Stimulated activated CD8-positive, alpha-beta memory T cell treated with anti-CD3 and anti-CD28 coated beads, Interleukin-15, amount 100 ng/mL, for 4 hours (primary cell): Measurements from ENCODE around the gene RANBP10.
"Not testable (repeated sequence)": the region's sequence is repeated elsewhere in the genome, so short reads cannot be mapped to it uniquely, and the experiment has no call there.

Experiments
- DNase-seq, 2 donors: peaks; one replicate each; pipeline ENCODE4 v3.0.0-alpha.2; 2020; ENCODE audit warnings: low read depth in 2 of 2

Gene RANBP10

DNA sequence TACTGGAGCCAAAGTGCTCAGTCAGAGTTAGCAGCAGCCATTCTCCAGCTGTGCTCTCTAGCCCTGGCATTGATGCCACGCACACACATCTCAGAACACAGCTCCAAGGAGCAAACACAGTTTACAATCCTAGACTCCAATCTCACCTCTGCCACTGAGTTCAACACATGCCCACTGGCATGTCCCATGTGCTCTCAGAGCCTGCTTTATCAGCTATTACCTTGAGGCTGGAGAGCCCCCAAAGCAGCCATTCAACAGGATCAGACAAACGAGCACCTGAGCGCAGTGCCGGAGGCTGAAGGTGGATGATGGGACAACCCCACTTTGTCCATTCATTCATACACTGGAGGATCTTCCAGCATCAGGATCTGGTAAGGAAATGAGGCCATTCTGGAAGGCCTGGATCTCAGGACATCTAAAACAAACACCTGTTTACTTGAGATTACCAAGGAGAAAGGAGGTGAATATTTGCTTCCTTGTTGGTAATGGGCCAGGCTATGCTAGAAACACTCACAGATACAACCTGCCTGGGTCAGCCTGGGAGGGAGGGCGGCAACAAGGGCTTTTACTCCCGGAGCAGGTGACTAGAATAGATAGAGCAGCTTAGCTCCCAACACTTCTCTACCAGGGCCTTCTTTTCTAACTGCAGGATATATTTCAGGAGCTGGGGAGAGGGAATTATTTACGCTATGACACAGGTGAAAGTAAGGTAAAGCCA lies 25.4 kb downstream of the RANBP10 start:
- DNase-seq, result no peak

DNA sequence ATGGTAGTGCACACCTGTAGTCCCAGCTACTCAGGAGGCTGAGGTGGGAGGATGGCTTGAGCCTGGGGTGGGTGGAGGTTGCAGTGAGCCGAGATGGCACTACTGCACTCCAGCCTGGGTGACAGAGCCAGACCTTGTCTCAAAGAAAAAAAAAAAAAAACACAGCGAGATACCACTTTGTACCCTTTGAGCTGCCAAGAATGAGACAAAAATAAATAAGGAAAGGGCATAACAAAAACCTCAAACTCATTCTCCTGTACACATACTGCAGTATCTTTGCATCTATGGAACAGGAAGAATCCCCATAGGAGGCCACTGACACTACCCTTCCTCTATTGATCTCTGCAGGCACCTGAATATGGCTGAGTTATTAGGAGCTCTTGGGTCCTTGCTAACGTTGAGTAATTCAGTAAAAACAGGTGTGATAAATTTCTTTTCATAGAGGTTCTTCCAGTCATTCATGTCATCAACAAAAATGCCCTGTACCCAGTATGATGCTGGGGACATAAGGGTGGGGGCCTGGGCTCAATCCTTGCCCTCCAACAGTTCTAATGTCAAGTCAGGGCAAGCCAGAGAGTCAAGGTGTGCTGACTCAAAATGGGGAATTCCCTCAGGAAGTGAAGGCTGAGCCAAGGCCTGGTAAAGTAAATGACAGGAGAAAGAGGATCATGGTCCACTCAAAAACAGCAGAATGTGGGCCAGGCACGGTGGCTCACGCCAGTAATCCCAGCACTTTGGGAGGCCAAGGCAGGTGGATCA lies 26.9 kb downstream of the RANBP10 start:
- no peak for DNase-seq

GRCh38 chr16:67775273-67775672 lies 31.1 kb downstream of the RANBP10 start:
- no peak for DNase-seq

DNA sequence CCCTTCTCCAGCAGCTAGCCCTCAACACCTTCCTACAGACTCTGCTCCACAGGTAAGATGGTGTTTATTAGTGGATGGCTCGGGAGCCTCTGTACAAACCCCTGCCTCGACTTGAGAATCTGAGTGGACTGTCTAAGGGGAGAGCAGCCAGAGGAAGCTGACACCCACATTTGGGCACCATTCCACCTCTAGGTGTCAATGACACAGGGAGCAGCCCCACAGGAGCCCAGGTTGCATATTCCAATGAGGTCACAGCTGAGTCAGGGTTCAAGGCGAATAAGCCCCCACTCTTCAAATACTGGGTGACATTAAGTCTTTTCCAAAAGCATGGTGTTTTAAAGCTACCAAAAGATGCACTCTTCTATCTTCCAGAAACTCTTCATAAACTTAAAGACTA lies 31.9 kb downstream of the RANBP10 start:
- DNase-seq, result no peak

DNA sequence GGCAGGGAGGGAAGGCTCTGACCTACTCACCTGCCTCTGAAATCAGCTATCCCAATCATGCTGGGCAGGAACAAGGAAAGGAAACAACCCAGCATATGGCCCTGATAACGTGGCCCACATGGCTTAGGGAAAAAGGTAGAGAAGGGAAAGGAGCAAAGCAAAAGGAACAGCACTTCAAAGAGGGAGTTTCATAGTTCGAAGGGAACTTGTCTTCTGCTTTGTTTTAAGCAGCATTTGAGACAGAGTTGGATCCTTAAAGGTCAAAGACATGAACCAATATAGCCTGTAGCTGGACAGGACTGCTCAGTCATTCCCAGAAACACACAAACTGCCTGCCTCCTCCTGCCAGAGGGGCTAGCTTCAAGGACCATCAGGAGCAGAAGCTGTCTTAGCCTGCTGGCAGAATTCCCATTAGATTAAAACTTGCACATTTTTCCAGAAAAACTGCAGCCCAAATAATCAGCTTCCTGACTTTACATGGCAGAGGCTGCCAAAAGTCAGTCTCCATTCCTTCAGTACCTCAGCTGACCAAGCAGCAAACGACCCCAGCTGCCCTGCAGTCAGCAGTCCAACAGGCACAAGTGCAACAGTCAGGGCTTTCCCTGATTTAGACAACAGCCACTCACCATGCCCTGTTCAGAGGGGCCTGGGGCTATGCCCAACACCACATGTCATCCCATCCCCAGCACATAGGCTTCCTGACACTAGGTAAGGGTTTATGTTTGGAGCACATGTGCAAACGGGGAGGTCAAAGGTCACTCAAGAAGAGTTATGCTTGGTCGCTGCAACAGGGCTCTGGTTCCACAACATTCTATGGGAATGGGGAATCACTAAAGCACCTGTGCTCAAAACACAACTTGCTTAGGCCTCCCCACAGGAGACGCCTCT lies 32.5 kb downstream of the RANBP10 start:
- DNase-seq, result no peak

GRCh38 chr16:67773099-67773498 lies 33.3 kb downstream of the RANBP10 start:
- no peak for DNase-seq

DNA sequence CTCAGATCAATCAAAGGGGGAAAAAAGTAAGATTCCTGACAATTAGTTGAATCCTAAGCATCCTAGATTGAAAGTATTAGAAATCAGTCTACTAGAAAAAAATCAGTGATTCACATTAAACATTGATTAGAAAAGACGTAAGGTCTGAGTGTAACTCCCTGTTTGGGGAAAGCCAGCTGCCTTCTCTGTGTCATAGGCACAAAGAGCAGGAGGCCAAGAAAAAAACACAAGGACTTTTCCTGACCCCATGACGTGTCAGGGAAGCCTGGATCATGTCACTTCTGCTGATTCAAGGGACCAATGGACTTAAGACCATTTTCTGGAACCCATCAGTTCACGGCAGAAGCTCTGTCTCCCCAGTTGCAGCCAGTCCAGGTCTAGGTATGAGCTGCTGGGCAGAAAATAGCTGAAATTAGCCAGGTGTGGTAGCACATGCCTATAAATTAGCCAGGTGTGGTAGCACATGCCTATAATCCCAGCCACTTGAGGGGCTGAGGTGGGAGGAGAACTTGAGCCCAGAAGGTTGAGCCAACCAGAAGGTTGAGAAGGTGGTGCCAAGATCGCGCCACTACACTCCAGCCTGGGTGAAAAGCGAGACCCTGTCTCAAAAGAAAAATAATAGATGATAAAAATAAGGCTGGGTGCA lies 35.9 kb downstream of the RANBP10 start:
- DNase-seq, result no peak

DNA sequence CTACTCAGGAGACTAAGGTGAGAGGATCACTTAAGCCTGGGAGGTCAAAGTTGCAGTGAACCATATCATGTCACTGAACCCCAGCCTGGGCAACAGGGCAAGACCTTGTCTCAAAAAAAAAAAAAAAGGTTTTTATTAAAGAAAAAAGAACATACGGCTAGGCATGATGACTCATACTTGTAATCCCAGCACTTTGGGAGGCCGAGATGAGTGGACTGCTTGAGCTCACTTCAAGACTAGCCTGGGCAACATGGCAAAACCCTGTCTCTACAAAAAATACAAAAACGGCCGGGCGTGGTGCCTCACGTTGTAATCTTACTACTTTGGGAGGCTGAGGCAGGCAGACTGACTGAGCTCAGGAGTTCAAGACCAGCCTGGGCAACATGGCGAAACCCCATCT lies 38.4 kb downstream of the RANBP10 start:
- no peak for DNase-seq

GRCh38 chr16:67766291-67766690 lies 40.1 kb downstream of the RANBP10 start:
- DNase-seq, result no peak

DNA sequence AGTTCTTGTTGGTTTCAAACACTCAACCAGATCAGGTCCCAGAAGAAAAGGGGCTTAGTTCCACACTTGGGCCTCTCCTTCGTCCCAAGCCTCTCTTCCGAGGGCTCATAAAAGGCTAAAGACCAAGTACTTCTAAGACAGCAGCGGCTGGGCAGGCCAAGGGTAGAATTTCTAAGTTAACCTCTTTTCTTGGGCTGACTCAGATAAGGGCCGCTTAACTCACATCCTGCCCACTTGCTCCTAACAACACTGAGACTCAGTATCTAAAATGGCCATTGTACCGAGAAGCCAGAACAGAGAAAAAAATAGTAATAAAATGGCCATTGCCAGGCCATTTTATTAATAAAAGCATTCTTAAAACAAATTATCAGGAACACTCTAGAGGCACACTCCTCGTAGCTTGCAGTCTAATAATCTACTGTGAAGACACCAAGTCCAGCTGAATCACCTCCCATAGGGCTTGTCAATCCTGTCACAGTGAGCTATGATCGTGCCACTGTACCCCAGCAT lies 42.1 kb downstream of the RANBP10 start:
- DNase-seq, result no peak

- DNase-seq, result no peak
Measured at GRCh38 chr16:67763066-67763465, 43.3 kb downstream of the RANBP10 start.

DNA sequence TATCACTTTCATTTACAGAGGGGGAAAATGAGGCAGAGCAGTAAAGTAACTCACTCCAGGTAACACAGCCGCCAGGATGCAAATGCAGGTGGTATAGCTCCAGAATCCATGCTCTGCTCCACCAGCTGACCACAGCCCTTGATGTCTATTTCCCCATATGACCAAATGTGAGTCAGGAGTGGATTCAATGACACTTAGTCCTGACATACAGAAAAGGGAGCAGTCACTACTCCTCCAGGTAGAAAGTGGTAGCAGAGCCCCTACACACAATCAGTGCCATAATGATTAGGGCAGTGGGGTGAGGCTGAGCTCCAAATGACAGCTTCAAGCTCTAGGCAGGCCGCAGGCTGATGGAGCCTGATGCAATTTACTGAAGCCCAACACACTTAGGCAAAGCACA lies 44.0 kb downstream of the RANBP10 start:
- no peak for DNase-seq

DNA sequence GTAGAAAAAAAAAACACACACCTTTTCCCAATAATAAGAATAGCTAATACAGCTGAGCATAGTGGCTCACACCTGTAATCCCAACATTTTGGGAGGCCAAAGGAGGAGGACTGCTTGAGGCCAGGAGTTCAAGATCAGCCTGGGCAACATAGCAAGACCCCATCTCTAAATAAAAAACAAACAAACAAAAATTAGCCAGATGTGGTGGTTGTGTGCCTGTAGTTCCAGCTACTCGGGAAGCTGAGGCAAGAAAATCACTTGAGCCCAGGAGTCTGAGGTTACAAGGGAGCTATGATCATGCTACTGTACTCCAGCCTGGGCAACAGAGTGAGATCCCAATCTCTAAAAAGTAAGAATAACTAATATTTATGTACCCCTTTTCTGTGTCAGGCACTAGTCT lies 44.4 kb downstream of the RANBP10 start:
- no peak for DNase-seq

DNA sequence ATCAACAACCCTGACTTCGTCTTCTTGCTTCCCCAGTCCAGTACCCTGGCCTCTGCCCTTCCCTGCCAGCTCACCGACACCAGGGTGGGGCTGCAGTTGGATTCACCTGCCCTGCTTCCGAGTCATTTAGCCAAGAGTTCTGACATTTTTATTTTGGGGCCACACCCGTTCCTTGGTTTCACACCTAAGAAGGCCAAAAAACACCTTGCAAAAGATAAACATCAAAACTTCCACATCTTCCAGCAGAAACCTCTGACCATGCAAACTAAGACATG lies 45.5 kb downstream of the RANBP10 start:
- DNase-seq, result no peak

DNA sequence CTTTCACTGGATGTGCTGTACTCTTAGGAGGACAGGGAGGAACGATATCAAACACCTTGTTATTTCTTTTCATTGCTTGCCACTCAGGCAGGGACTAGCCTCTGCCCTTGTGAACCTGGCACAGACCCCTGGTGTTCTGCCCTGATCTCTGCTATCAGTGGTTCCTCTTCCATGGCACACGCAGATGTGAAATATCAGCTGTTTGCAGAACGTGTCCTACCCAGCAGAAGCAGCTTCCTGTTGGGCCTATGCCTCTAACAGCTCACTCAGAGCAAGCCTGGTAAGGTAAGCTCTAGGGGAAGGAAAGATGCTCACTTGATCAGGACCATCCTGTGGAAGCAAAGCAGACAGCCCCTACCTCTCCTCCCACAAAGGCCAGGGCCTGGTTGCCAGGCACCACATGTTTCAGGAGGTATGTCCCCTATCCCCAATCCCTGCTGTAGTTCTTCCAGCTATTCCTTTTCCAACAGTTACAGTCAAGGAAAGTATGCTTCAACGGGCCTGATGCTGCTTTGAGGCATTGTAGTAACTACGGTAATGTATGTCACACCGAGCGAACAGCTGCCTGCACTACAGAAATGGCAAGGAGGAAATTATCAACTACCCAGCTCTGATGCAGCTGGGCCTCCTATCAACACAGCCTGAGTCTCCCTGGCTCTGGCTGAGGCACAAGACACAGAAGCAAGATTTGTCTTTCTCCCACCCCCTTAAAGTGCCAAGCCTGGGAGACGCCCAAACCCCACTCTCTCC lies 46.0 kb downstream of the RANBP10 start:
- DNase-seq, result no peak

GRCh38 chr16:67758966-67759365 lies 47.4 kb downstream of the RANBP10 start:
- DNase-seq, result no peak

- no peak for DNase-seq
Measured at GRCh38 chr16:67758006-67758405, 48.4 kb downstream of the RANBP10 start.

DNA sequence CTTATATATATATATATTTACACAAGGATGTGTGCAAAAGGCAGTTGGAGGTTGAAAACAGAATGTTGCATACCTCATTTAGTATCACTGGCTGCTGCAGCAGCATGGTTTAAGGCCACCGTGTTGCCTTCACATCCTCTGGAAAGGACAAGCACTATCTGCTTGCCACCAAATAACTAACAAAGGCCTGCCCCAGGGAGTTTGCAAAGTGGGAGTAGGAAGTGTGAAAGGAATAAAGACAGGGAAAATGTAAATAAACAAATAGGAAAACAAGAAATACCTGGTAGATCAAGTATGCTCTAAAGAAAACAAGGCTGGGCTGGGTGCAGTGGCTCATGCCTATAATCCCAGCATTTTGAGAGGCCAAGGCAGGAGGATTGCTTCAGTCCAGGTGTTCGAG lies 53.7 kb downstream of the RANBP10 start:
- DNase-seq, result no peak

GRCh38 chr16:67751331-67751730 lies 55.0 kb downstream of the RANBP10 start:
- DNase-seq, result not testable (repeated sequence)

- no peak for DNase-seq
Measured at GRCh38 chr16:67750466-67750865, 55.9 kb downstream of the RANBP10 start.

GRCh38 chr16:67749436-67750078 lies 56.8 kb downstream of the RANBP10 start:
- DNase-seq, result no peak
